IMR-90 (cell line): ENCODE data around the gene CYRIA. TPM values are rescaled to one million over a fixed set of nuclear protein-coding genes. Genes with fewer than 3 reads are reported as not detected.
A peak's percentile ranks its signal among the peaks of the same experiment; 100 is the strongest.

Experiments
- ATAC-seq: fragments of 200-7000 bp; cut with Tn5 transposase; 2 replicates; pipeline ENCODE4 v1.9.1; 2020; ENCODE audit warnings: low read depth, mild to moderate bottlenecking, moderate library complexity
- BruUV-seq: library from RNA; stranded (reverse); fragments of 400-500 nt; replicated peaks from 2 replicates; lab custom pipeline; 2021; lab: Mats Ljungman, UMichigan
- CTCF ChIA-PET: fragments of 300-600 bp; formaldehyde crosslinking; extraction: SDS; loops from one replicate; lab custom pipeline; 2021; ENCODE audit warnings: antibody characterized with exemption; lab: Yijun Ruan, JAX
- POLR2A ChIA-PET: fragments of 300-600 bp; sonication (Branson Sonifier 250); formaldehyde crosslinking; loops from one replicate; lab custom pipeline; 2022; ENCODE audit warnings: antibody characterized with exemption; ENCODE audit not compliant: unreplicated experiment; lab: Charles Lee
- DNase-seq: peaks from one replicate; pipeline ENCODE4 v3.0.0; 2013
- H2AFZ ChIP-seq: replicated peaks from 2 replicates; pipeline ENCODE3; 2013; ENCODE audit warnings: low read length, mild to moderate bottlenecking; ENCODE audit not compliant: poor library complexity
- H2AK5ac ChIP-seq: 2 replicates; pipeline ENCODE4 v1.6.1; 2013; ENCODE audit warnings: low read depth, low read length, inconsistent platforms
- H2AK9ac ChIP-seq: replicated peaks from 2 replicates; pipeline ENCODE3; 2013; ENCODE audit warnings: mild to moderate bottlenecking, low read depth, low read length, moderate library complexity; ENCODE audit not compliant: poor library complexity
- H2BK120ac ChIP-seq: 2 replicates; pipeline ENCODE4 v1.6.1; 2013; ENCODE audit warnings: low read depth, low read length, inconsistent platforms
- H2BK15ac ChIP-seq: 3 replicates; pipeline ENCODE4 v1.6.1; 2013; ENCODE audit warnings: low read depth, low read length, inconsistent platforms
- H2BK20ac ChIP-seq: 2 replicates; pipeline ENCODE4 v1.6.1; 2013; ENCODE audit warnings: low read depth, mild to moderate bottlenecking, inconsistent platforms, low read length, moderate library complexity
- H2BK5ac ChIP-seq: 2 replicates; pipeline ENCODE4 v1.6.1; 2013; ENCODE audit warnings: mild to moderate bottlenecking, low read depth, low read length, inconsistent platforms; ENCODE audit not compliant: poor library complexity, severe bottlenecking
- H3K14ac ChIP-seq: replicated peaks from 2 replicates; pipeline ENCODE4 v1.6.1; 2013; ENCODE audit warnings: low read depth, low read length, inconsistent platforms
- H3K18ac ChIP-seq: 2 replicates; pipeline ENCODE4 v1.6.1; 2013; ENCODE audit warnings: low read depth, low read length, control low read depth
- H3K23ac ChIP-seq: 2 replicates; pipeline ENCODE4 v1.6.1; 2013; ENCODE audit warnings: low read depth, low read length, inconsistent platforms
- H3K27ac ChIP-seq: 2 replicates; pipeline ENCODE4 v1.5.1; 2013; ENCODE audit warnings: mild to moderate bottlenecking, control low read depth, low read length; ENCODE audit not compliant: insufficient read depth
- H3K27me3 ChIP-seq: 2 replicates; pipeline ENCODE4 v1.6.1; 2013; ENCODE audit warnings: low read length; ENCODE audit not compliant: control insufficient read depth, insufficient read depth
- H3K36me3 ChIP-seq: 2 replicates; pipeline ENCODE4 v1.6.1; 2013; ENCODE audit warnings: low read length, mixed read lengths; ENCODE audit not compliant: control insufficient read depth, insufficient read depth
- H3K4ac ChIP-seq: 2 replicates; pipeline ENCODE4 v1.6.1; 2013; ENCODE audit warnings: low read depth, low read length, inconsistent platforms
- H3K4me1 ChIP-seq: 2 replicates; pipeline ENCODE4 v1.6.1; 2013; ENCODE audit warnings: low read length, mixed read lengths; ENCODE audit not compliant: control insufficient read depth, insufficient read depth
- H3K4me2 ChIP-seq: 2 replicates; pipeline ENCODE4 v1.6.1; 2013; ENCODE audit warnings: low read depth, mild to moderate bottlenecking, control low read depth, low read length, moderate library complexity
- H3K4me3 ChIP-seq: 2 replicates; pipeline ENCODE4 v1.5.1; 2013; ENCODE audit warnings: low read depth, mild to moderate bottlenecking, control low read depth, low read length, moderate library complexity; ENCODE audit not compliant: insufficient read depth
- H3K56ac ChIP-seq: 2 replicates; pipeline ENCODE4 v1.6.1; 2013; ENCODE audit warnings: low read length, inconsistent platforms; ENCODE audit not compliant: insufficient read depth; ENCODE audit errors: extremely low read depth
- H3K79me1 ChIP-seq, 2 experiments: 2 replicates each; pipeline ENCODE4 v1.6.1; 2013; ENCODE audit warnings: low read length in 2 of 2, inconsistent platforms in 1 of 2, low read depth in 1 of 2
- H3K9ac ChIP-seq: 2 replicates; pipeline ENCODE4 v1.6.1; 2013; ENCODE audit warnings: low read depth, low read length, control low read depth
- H3K9me1 ChIP-seq: 2 replicates; pipeline ENCODE4 v1.6.1; 2013; ENCODE audit warnings: low read length, inconsistent platforms; ENCODE audit not compliant: insufficient read depth
- H3K9me3 ChIP-seq: 2 replicates; pipeline ENCODE4 v1.6.1; 2013; ENCODE audit warnings: low read length; ENCODE audit not compliant: control insufficient read depth, insufficient read depth
- H4K20me1 ChIP-seq: 2 replicates; pipeline ENCODE4 v1.6.1; 2013; ENCODE audit warnings: low read length, inconsistent platforms; ENCODE audit not compliant: insufficient read depth
- H4K5ac ChIP-seq: 2 replicates; pipeline ENCODE4 v1.6.1; 2013; ENCODE audit warnings: mild to moderate bottlenecking, low read depth, low read length, control low read depth
- H4K8ac ChIP-seq, 2 experiments: 2 replicates each; pipeline ENCODE4 v1.6.1; 2013; ENCODE audit warnings: low read depth in 2 of 2, low read length in 2 of 2, control low read depth in 1 of 2, inconsistent platforms in 1 of 2
- H4K91ac ChIP-seq: 2 replicates; pipeline ENCODE4 v1.6.1; 2013; ENCODE audit warnings: low read depth, low read length, inconsistent platforms; ENCODE audit not compliant: insufficient read depth
- BHLHE40 ChIP-seq: fragments of 150-350 bp; IDR thresholded peaks from 2 replicates; pipeline ENCODE4 v1.6.1; 2016; ENCODE audit warnings: mild to moderate bottlenecking, low read depth, low read length
- CEBPB ChIP-seq: IDR thresholded peaks from 2 replicates; pipeline ENCODE4 v1.6.1; 2012; ENCODE audit warnings: low read depth, low read length, improper control_type of control experiment
- CHD1 ChIP-seq: IDR thresholded peaks from 2 replicates; pipeline ENCODE4 v1.6.1; 2012; ENCODE audit warnings: low read depth, low read length, improper control_type of control experiment
- FOS ChIP-seq: fragments of 150-350 bp; IDR thresholded peaks from 2 replicates; pipeline ENCODE4 v1.6.1; 2016; ENCODE audit warnings: low read depth, low read length
- MAFK ChIP-seq: IDR thresholded peaks from 2 replicates; pipeline ENCODE4 v1.6.1; 2012; ENCODE audit warnings: low read depth, low read length, improper control_type of control experiment
- MAZ ChIP-seq: IDR thresholded peaks from 2 replicates; pipeline ENCODE4 v1.6.1; 2012; ENCODE audit warnings: low read depth, mild to moderate bottlenecking, low read length, improper control_type of control experiment, moderate library complexity, borderline replicate concordance
- MXI1 ChIP-seq: IDR thresholded peaks from 2 replicates; pipeline ENCODE4 v1.6.1; 2012; ENCODE audit warnings: low read depth, mild to moderate bottlenecking, low read length, moderate library complexity, borderline replicate concordance
- NFE2L2 ChIP-seq: fragments of 150-350 bp; IDR thresholded peaks from 2 replicates; pipeline ENCODE4 v1.6.1; 2016; ENCODE audit warnings: low read depth, mild to moderate bottlenecking, low read length
- POLR2A ChIP-seq: IDR thresholded peaks from 2 replicates; pipeline ENCODE4 v1.6.1; 2012; ENCODE audit warnings: mild to moderate bottlenecking, low read depth, low read length
- RAD21 ChIP-seq: IDR thresholded peaks from 2 replicates; pipeline ENCODE4 v1.6.1; 2012; ENCODE audit warnings: low read length, improper control_type of control experiment
- RCOR1 ChIP-seq: IDR thresholded peaks from 2 replicates; pipeline ENCODE4 v1.6.1; 2012; ENCODE audit warnings: mild to moderate bottlenecking, low read length, improper control_type of control experiment; ENCODE audit not compliant: insufficient replicate concordance
- RFX5 ChIP-seq: IDR thresholded peaks from 2 replicates; pipeline ENCODE4 v1.8.0; 2012; ENCODE audit warnings: low read depth, mild to moderate bottlenecking, low read length, moderate library complexity
- SMC3 ChIP-seq: fragments of 150-350 bp; IDR thresholded peaks from 2 replicates; pipeline ENCODE4 v1.6.1; 2016; ENCODE audit warnings: low read depth, mild to moderate bottlenecking, antibody characterized with exemption, low read length, moderate library complexity
- WGBS, 2 experiments: methylation state at CpG; one replicate each; pipeline versions ENCODE4 v1.1.5 to v1.1.7; 2013; ENCODE audit warnings: missing lambda C conversion rate in 2 of 2; ENCODE audit not compliant: insufficient read length in 1 of 2; ENCODE audit errors: extremely low coverage in 2 of 2; 5-methylcytosine and 5-hydroxymethylcytosine counted together
- dilution Hi-C: fragments of 300-500 bp; cut with HindIII; formaldehyde crosslinking; loops from one replicate; pipeline ENCODE4 v1.14.3; 2018; ENCODE audit warnings: low sequenced_read_pairs; ENCODE audit not compliant: unreplicated experiment
- in situ Hi-C: fragments of 300-500 bp; cut with MboI; formaldehyde crosslinking; loops from 3 replicates; pipeline ENCODE4 v1.14.3; 2019; ENCODE audit warnings: low sequenced_read_pairs, inconsistent platforms, mixed read lengths
- intact Hi-C: fragments of 100-400 bp; cut with micrococcal nuclease; formaldehyde crosslinking; loops from 2 replicates; pipeline ENCODE4 v1.10.0; 2022
- polyA plus RNA-seq, 3 experiments: library from polyadenylated mRNA; depleted of rRNA; stranded (reverse); fragments of >200 nt; gene quantifications; 2 replicates each; pipeline ENCODE4 v1.2.3, GENCODE V29; 2012; ENCODE audit warnings: low replicate concordance in 1 of 3
- total RNA-seq: library from RNA; depleted of rRNA; stranded (reverse); fragments of >200 nt; gene quantifications from 2 replicates; pipeline ENCODE4 v1.2.3, GENCODE V29; 2012
- TF ChIP-seq, protein P1 (sequence below): fragments of 150-350 bp; IDR thresholded peaks from 2 replicates; pipeline ENCODE4 v1.6.1; 2016; ENCODE audit warnings: low read depth, mild to moderate bottlenecking, low read length, moderate library complexity, borderline replicate concordance
- TF ChIP-seq, protein P2 (sequence below): conservative IDR thresholded peaks from 2 replicates; pipeline ENCODE4 v1.5.1; 2012; ENCODE audit warnings: mild to moderate bottlenecking, low read depth, low read length, improper control_type of control experiment

The CYRIA gene
- total and polyA plus RNA-seq, 2 of the 4 experiments (the other 2 are of a cell fraction) = 1.7 to 3.8 TPM

DNA sequence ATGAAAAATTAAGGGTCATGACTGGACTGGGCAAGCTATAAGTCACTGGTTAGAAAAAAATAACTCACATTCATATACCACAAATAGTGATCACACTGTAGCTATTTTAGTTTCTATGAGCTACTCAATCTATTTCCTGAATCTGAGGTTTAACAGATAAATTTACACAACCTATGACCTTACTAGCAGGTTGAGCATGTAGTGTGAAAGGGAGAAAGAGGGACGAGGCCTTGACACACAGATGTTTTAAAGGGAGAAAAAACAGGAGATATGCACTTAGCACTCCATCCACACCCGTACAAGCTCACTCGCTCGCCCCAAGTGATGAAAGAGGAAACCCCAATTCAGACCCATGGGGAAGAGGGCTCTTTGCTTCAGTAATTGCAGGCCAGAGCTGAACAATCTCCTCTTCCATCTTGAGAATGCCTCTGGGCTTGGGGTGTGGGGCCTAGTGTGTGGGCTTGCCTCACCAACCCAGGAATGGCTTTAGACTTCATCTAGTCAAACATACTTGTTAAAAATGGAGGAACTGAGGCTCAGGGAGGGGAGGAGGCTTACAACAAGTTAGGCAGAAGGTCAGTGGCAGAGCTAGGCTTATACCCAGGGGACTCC, 10.7 kb downstream of the CYRIA start:
- no CpG with 5 or more reads among the region's 4 CpGs for WGBS, 2 experiments
- Histone ChIP-seq H2BK5ac (no peak overlapping the region), H3K4me2 (no peak overlapping the region), H4K8ac (no peak overlapping the region), H3K14ac (no peak overlapping the region), H2BK15ac (no peak overlapping the region), H3K4me1 (peaks cover 27% of the 10 kb centered on the region), H2AK9ac (no peak overlapping the region), H3K9me3 (no peaks in the 10 kb centered on the region), H3K56ac (no peak overlapping the region), H3K27me3 (no peaks in the 10 kb centered on the region; the same call in 1 of the 2 replicates), H3K27ac (no peak overlapping the region), H3K4ac (0 out of 2 replicates have a peak overlapping the region, but pooled peaks have one; percentile 27), H2AFZ (no peak overlapping the region), H3K9ac (no peak overlapping the region), H3K9me1 (peaks cover 4% of the 10 kb centered on the region; the same call in 1 of the 2 replicates), H4K91ac (no peak overlapping the region), H3K36me3 (peaks cover 2% of the 10 kb centered on the region; the same call in 1 of the 2 replicates), H4K20me1 (no peaks in the 10 kb centered on the region; the same call in 1 of the 2 replicates), H2AK5ac (0 out of 2 replicates have a peak overlapping the region, but pooled peaks have one; percentile 1), H3K79me1 (0 out of 4 replicates have a peak, but pooled peaks cover 0 to 4% of the 10 kb centered on the region in 2 experiments), H2BK120ac (no peak overlapping the region), H4K5ac (no peak overlapping the region), H3K4me3 (no peak overlapping the region), H2BK20ac (no peak overlapping the region), H3K23ac (no peak overlapping the region), H3K18ac (no peak overlapping the region)
- ChIA-PET POLR2A (no interaction called here), CTCF (interaction anchor here (1.3 kb wide), 1 partner anchor 16 kb away, joined by 4 read pairs; no protein-coding TSS in a partner anchor)
- dilution Hi-C loops = no loop called here
- BruUV-seq = no TSS peak
- intact Hi-C loops = no loop called here
- TF ChIP-seq, protein P1, sequence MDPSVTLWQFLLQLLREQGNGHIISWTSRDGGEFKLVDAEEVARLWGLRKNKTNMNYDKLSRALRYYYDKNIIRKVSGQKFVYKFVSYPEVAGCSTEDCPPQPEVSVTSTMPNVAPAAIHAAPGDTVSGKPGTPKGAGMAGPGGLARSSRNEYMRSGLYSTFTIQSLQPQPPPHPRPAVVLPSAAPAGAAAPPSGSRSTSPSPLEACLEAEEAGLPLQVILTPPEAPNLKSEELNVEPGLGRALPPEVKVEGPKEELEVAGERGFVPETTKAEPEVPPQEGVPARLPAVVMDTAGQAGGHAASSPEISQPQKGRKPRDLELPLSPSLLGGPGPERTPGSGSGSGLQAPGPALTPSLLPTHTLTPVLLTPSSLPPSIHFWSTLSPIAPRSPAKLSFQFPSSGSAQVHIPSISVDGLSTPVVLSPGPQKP = no peak
- TF ChIP-seq RAD21 (no peak), RCOR1 (no peak), BHLHE40 (no peak), SMC3 (no peak), CEBPB (no peak), MAZ (no peak), MXI1 (no peak), CHD1 (no peak), NFE2L2 (no peak), FOS (no peak), POLR2A (no peak), RFX5 (no peak), MAFK (no peak)
- TF ChIP-seq, protein P2, sequence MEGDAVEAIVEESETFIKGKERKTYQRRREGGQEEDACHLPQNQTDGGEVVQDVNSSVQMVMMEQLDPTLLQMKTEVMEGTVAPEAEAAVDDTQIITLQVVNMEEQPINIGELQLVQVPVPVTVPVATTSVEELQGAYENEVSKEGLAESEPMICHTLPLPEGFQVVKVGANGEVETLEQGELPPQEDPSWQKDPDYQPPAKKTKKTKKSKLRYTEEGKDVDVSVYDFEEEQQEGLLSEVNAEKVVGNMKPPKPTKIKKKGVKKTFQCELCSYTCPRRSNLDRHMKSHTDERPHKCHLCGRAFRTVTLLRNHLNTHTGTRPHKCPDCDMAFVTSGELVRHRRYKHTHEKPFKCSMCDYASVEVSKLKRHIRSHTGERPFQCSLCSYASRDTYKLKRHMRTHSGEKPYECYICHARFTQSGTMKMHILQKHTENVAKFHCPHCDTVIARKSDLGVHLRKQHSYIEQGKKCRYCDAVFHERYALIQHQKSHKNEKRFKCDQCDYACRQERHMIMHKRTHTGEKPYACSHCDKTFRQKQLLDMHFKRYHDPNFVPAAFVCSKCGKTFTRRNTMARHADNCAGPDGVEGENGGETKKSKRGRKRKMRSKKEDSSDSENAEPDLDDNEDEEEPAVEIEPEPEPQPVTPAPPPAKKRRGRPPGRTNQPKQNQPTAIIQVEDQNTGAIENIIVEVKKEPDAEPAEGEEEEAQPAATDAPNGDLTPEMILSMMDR = no peak
- DNase-seq (no peak), ATAC-seq (no peak)
- in situ Hi-C loops = no loop called here
